CD14-positive monocyte (primary cell): Measurements from ENCODE around the gene ACTA1. TPM values are rescaled to one million over a fixed set of nuclear protein-coding genes. Genes with fewer than 3 reads are reported as not detected.

Source experiments
- DNase-seq, 3 donors: peaks; one replicate each; pipeline ENCODE4 v3.0.0-alpha.2; 2011 to 2022
- H2AFZ ChIP-seq: 2 replicates; pipeline ENCODE4 v1.6.0; 2012; ENCODE audit warnings: mild to moderate bottlenecking, low read depth, low read length, inconsistent platforms; ENCODE audit not compliant: insufficient read depth, poor library complexity, severe bottlenecking
- H3K27ac ChIP-seq, 2 donors: 1 replicate in 1 of 2; 2 replicates in 1 of 2; pipeline ENCODE4 v1.5.1; 2012 to 2013; ENCODE audit warnings: low read length in 2 of 2, control low read depth in 1 of 2, inconsistent platforms in 1 of 2, low read depth in 1 of 2, mild to moderate bottlenecking in 1 of 2
- H3K27me3 ChIP-seq, 2 donors: one replicate each; pipeline versions ENCODE4 v1.6.0 to v1.6.1; 2011 to 2013; ENCODE audit warnings: low read length in 2 of 2; ENCODE audit not compliant: control insufficient read depth in 2 of 2, insufficient read depth in 2 of 2
- H3K36me3 ChIP-seq, 2 donors: replicated peaks in 1 of 2; 1 replicate in 1 of 2; 2 replicates in 1 of 2; pipeline versions ENCODE4 v1.5.1 to v1.6.1; 2012 to 2013; ENCODE audit warnings: low read length in 2 of 2, control low read depth in 1 of 2, inconsistent platforms in 1 of 2, mild to moderate bottlenecking in 1 of 2; ENCODE audit not compliant: insufficient read depth in 2 of 2, control insufficient read depth in 1 of 2
- H3K4me1 ChIP-seq, 2 donors: 1 replicate in 1 of 2; 2 replicates in 1 of 2; pipeline versions ENCODE4 v1.5.1 to v1.6.1; 2012 to 2013; ENCODE audit warnings: low read length in 2 of 2, control low read depth in 1 of 2, inconsistent platforms in 1 of 2, mild to moderate bottlenecking in 1 of 2, moderate library complexity in 1 of 2; ENCODE audit not compliant: insufficient read depth in 2 of 2, control insufficient read depth in 1 of 2
- H3K4me2 ChIP-seq: replicated peaks from 2 replicates; pipeline ENCODE3; 2012; ENCODE audit warnings: low read length, moderate library complexity, mild to moderate bottlenecking; ENCODE audit not compliant: poor library complexity, severe bottlenecking; ENCODE audit errors: extremely low read depth
- H3K4me3 ChIP-seq, 3 experiments: fragments of 200-600 bp in 1 of 3; sonication (generic) in 1 of 3; replicated peaks in 1 of 3; 1 replicate in 2 of 3; 2 replicates in 1 of 3; pipeline ENCODE4 v1.5.1; 2011 to 2013; ENCODE audit warnings: low read length in 3 of 3, mild to moderate bottlenecking in 3 of 3, control low read depth in 2 of 3, low read depth in 2 of 3, inconsistent platforms in 1 of 3, moderate library complexity in 1 of 3
- H3K79me2 ChIP-seq: 2 replicates; pipeline ENCODE4 v1.6.0; 2012; ENCODE audit warnings: mild to moderate bottlenecking, control low read depth, inconsistent platforms, low read length, moderate library complexity; ENCODE audit not compliant: insufficient read depth
- H3K9ac ChIP-seq: 2 replicates; pipeline ENCODE4 v1.6.0; 2017; ENCODE audit warnings: low read length, mild to moderate bottlenecking; ENCODE audit not compliant: insufficient read depth, poor library complexity, severe bottlenecking
- H3K9me3 ChIP-seq, 2 donors: replicated peaks in 1 of 2; 1 replicate in 1 of 2; 2 replicates in 1 of 2; pipeline versions ENCODE4 v1.5.1 to v1.6.1; 2012 to 2013; ENCODE audit warnings: low read length in 2 of 2, control low read depth in 1 of 2; ENCODE audit not compliant: control insufficient read depth in 1 of 2, insufficient read depth in 1 of 2
- H4K20me1 ChIP-seq: 2 replicates; pipeline ENCODE4 v1.6.0; 2012; ENCODE audit warnings: mild to moderate bottlenecking, low read length, control low read depth, moderate library complexity; ENCODE audit not compliant: insufficient read depth
- H3K27ac Mint-ChIP-seq, 7 donors: one replicate each; pipeline ENCODE4 v1.8.0; 2020; ENCODE audit warnings: mild to moderate bottlenecking in 7 of 7, mixed read lengths in 7 of 7, moderate library complexity in 6 of 7, inconsistent platforms in 2 of 7
- H3K27me3 Mint-ChIP-seq, 3 donors: one replicate each; pipeline ENCODE4 v1.8.0; 2021 to 2022; ENCODE audit warnings: low read depth in 3 of 3, mild to moderate bottlenecking in 3 of 3, mixed read lengths in 3 of 3, moderate library complexity in 3 of 3, inconsistent platforms in 1 of 3
- H3K36me3 Mint-ChIP-seq, 2 donors: one replicate each; pipeline ENCODE4 v1.8.0; 2020; ENCODE audit warnings: mixed read lengths in 2 of 2, inconsistent platforms in 1 of 2, mild to moderate bottlenecking in 1 of 2
- H3K4me1 Mint-ChIP-seq: one replicate; pipeline ENCODE4 v1.8.0; 2020; ENCODE audit warnings: mild to moderate bottlenecking, mixed read lengths
- H3K4me3 Mint-ChIP-seq, 2 donors: one replicate each; pipeline ENCODE4 v1.8.0; 2020; ENCODE audit warnings: mild to moderate bottlenecking in 2 of 2, mixed read lengths in 2 of 2, moderate library complexity in 1 of 2
- H3K9me3 Mint-ChIP-seq, 7 donors: one replicate each; pipeline ENCODE4 v1.8.0; 2020 to 2022; ENCODE audit warnings: mixed read lengths in 7 of 7, mild to moderate bottlenecking in 6 of 7, moderate library complexity in 6 of 7, inconsistent platforms in 2 of 7
- CTCF ChIP-seq: fragments of 200-600 bp; IDR thresholded peaks from one replicate; pipeline ENCODE4 v1.8.0; 2022; ENCODE audit warnings: antibody characterized with exemption, mild to moderate bottlenecking
- WGBS: methylation state at CpG from one replicate; pipeline ENCODE4 v1.1.5; 2013; ENCODE audit warnings: missing lambda C conversion rate; ENCODE audit not compliant: insufficient coverage; 5-methylcytosine and 5-hydroxymethylcytosine counted together
- intact Hi-C, 2 donors: fragments of 100-400 bp; cut with micrococcal nuclease; formaldehyde crosslinking; loops; one replicate each; pipeline versions ENCODE4 v1.15.0 to v1.15.1; 2023
- polyA plus RNA-seq, 3 donors: library from polyadenylated mRNA; depleted of rRNA in 1 of 3; unstranded in 2 of 3; stranded (reverse) in 1 of 3; fragments of 300-500 nt in 2 of 3; fragments of >200 nt in 1 of 3; fragmentation: Illumina TruSeq in 2 of 3; gene quantifications; 1 replicate in 2 of 3; 2 replicates in 1 of 3; pipeline ENCODE4 v1.2.3, GENCODE V29; 2012 to 2021

ACTA1 gene
- polyA plus RNA-seq, 3 donors, result 0.72 TPM; not detected in 2

- Histone ChIP-seq H4K20me1 (no peaks in the 10 kb centered on the region), H3K9ac (no peak overlapping the region), H3K79me2 (no peaks in the 10 kb centered on the region), H3K27me3 (peaks cover 6 to 11% of the 10 kb centered on the region in 2 donors), H3K4me3 (no peak overlapping the region), H2AFZ (no peak overlapping the region), H3K27ac (no peak overlapping the region), H3K36me3 (no peaks in the 10 kb centered on the region), H3K4me1 (no peaks in the 10 kb centered on the region), H3K9me3 (no peaks in the 10 kb centered on the region), H3K4me2 (no peak overlapping the region)
- WGBS, result 100% methylated on average over 1 of the region's 4 CpGs
- intact Hi-C loops, result no loop called here
- H3K4me3 Mint-ChIP-seq, result no peak overlapping the region
- H3K27me3 Mint-ChIP-seq, result peaks cover 28 to 45% (median 37%) of the 10 kb centered on the region in 3 donors
- H3K36me3 Mint-ChIP-seq, result no peaks in the 10 kb centered on the region
- H3K4me1 Mint-ChIP-seq, result no peaks in the 10 kb centered on the region
- DNase-seq, result no peak
- TF ChIP-seq CTCF, result no peak
- H3K27ac Mint-ChIP-seq, result no peak overlapping the region
- peaks cover 0 to 7% (median 2%) of the 10 kb centered on the region in 7 donors for H3K9me3 Mint-ChIP-seq
These were observed 41.0 kb downstream of the ACTA1 start for GRCh38 chr1:229392936-229393335.

DNA sequence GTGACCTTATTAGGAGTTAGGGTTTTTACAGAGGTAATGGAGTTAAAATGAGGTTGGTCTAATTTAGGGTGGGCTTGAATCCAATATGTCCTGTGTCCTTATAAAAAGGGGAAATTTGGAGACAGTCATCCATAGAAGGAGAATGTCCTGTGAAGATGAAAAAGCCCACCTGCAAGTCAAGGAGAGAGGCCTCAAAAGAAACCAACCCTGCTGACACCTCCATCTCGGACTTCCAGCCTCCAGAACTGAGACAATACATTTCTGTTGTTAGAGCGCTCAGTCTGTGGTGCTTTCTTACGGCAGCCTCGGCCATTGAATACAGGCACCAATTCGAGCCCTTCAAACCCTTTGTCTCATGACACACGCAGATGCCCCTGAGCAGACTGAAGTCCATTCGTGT is 43.8 kb downstream of the ACTA1 start:
- Mint-ChIP-seq H3K27ac (no peak overlapping the region), H3K36me3 (no peaks in the 10 kb centered on the region), H3K4me3 (no peak overlapping the region), H3K4me1 (no peaks in the 10 kb centered on the region), H3K9me3 (peaks cover 0 to 7% (median 0%) of the 10 kb centered on the region in 7 donors), H3K27me3 (peaks cover 20 to 30% (median 20%) of the 10 kb centered on the region in 3 donors)
- no peaks in the 10 kb centered on the region for H3K79me2 ChIP-seq
- DNase-seq, result no peak
- H3K4me1 ChIP-seq, result no peaks in the 10 kb centered on the region
- H2AFZ ChIP-seq, result no peak overlapping the region
- no peaks in the 10 kb centered on the region for H3K36me3 ChIP-seq
- WGBS, result 100% methylated on average over 4 of the region's 7 CpGs
- peaks cover 0 to 6% of the 10 kb centered on the region in 2 donors for H3K27me3 ChIP-seq
- H3K4me2 ChIP-seq, result no peak overlapping the region
- H3K9ac ChIP-seq, result no peak overlapping the region
- no peak overlapping the region for H3K27ac ChIP-seq
- no peaks in the 10 kb centered on the region for H3K9me3 ChIP-seq
- H4K20me1 ChIP-seq, result no peaks in the 10 kb centered on the region
- intact Hi-C loops, result no loop called here
- TF ChIP-seq CTCF, result no peak
- H3K4me3 ChIP-seq, result no peak overlapping the region
